T-cell (primary cell): ENCODE results near the gene NRG3. TPM values are rescaled to one million over a fixed set of nuclear protein-coding genes. Genes with fewer than 3 reads are reported as not detected.

Experiments
- ATAC-seq, 4 experiments: fragments of 200-7000 bp in 3 of 4; fragments of 150-1000 bp in 1 of 4; cut with Tn5 transposase; replicated peaks in 1 of 4; 1 replicate in 3 of 4; 2 replicates in 1 of 4; pipeline ENCODE4 v1.10.0; 2021; ENCODE audit warnings: moderate library complexity in 3 of 4, mild to moderate bottlenecking in 2 of 4, moderate number of reproducible peaks in 1 of 4
- CTCF ChIA-PET, 2 donors: fragments of 300-600 bp; sonication (Branson Sonifier 250); formaldehyde crosslinking; loops; one replicate each; lab custom pipeline; 2022; ENCODE audit warnings: antibody characterized with exemption in 2 of 2; lab: Charles Lee
- POLR2A ChIA-PET, 2 donors: fragments of 300-600 bp; sonication (Branson Sonifier 250); formaldehyde crosslinking; loops; one replicate each; lab custom pipeline; 2022; ENCODE audit warnings: antibody characterized with exemption in 2 of 2; lab: Charles Lee
- DNase-seq, 35 experiments: peaks; one replicate each; pipeline versions ENCODE4 v3.0.0 to v3.0.0-alpha.2; 2013 to 2023
- H3K27ac ChIP-seq: one replicate; pipeline ENCODE4 v1.5.1; 2013; ENCODE audit warnings: low read length
- H3K27me3 ChIP-seq, 2 experiments: replicated peaks in 1 of 2; 1 replicate in 1 of 2; 2 replicates in 1 of 2; pipeline versions ENCODE4 v1.6.1 to v1.7.0; 2013; ENCODE audit warnings: low read length in 1 of 2, mixed read lengths in 1 of 2; ENCODE audit not compliant: control insufficient read depth in 2 of 2, insufficient read depth in 2 of 2; ENCODE audit errors: extremely low read depth in 1 of 2
- H3K36me3 ChIP-seq, 2 donors: 1 replicate in 1 of 2; 2 replicates in 1 of 2; pipeline versions ENCODE4 v1.6.1 to v1.7.0; 2013; ENCODE audit warnings: low read length in 1 of 2; ENCODE audit not compliant: control insufficient read depth in 2 of 2, insufficient read depth in 1 of 2; ENCODE audit errors: extremely low read depth in 1 of 2
- H3K4me1 ChIP-seq, 2 experiments: 1 replicate in 1 of 2; 2 replicates in 1 of 2; pipeline versions ENCODE4 v1.6.1 to v1.7.0; 2013; ENCODE audit warnings: low read length in 2 of 2, mixed read lengths in 1 of 2; ENCODE audit not compliant: insufficient read depth in 2 of 2, control insufficient read depth in 1 of 2; ENCODE audit errors: extremely low read depth in 1 of 2
- H3K4me3 ChIP-seq, 2 donors: 1 replicate in 1 of 2; 2 replicates in 1 of 2; pipeline versions ENCODE4 v1.5.1 to v1.7.0; 2013; ENCODE audit warnings: mild to moderate bottlenecking in 2 of 2, low read length in 1 of 2, moderate library complexity in 1 of 2; ENCODE audit not compliant: control insufficient read depth in 1 of 2; ENCODE audit errors: extremely low read depth in 1 of 2
- H3K9me3 ChIP-seq: 2 replicates; pipeline ENCODE4 v1.7.0; 2013
- H3K27ac Mint-ChIP-seq, 2 donors: one replicate each; pipeline ENCODE4 v1.8.0; 2020 to 2021; ENCODE audit warnings: mild to moderate bottlenecking in 2 of 2, mixed read lengths in 2 of 2
- H3K27me3 Mint-ChIP-seq, 2 donors: one replicate each; pipeline ENCODE4 v1.8.0; 2021 to 2022; ENCODE audit warnings: mixed read lengths in 2 of 2
- H3K36me3 Mint-ChIP-seq: one replicate; pipeline ENCODE4 v1.8.0; 2021; ENCODE audit warnings: mixed read lengths
- H3K4me1 Mint-ChIP-seq, 3 donors: one replicate each; pipeline ENCODE4 v1.8.0; 2020 to 2022; ENCODE audit warnings: mixed read lengths in 3 of 3, mild to moderate bottlenecking in 1 of 3
- H3K4me3 Mint-ChIP-seq, 3 donors: one replicate each; pipeline ENCODE4 v1.8.0; 2020 to 2022; ENCODE audit warnings: mild to moderate bottlenecking in 3 of 3, mixed read lengths in 3 of 3, moderate library complexity in 3 of 3
- H3K9me3 Mint-ChIP-seq, 3 donors: one replicate each; pipeline ENCODE4 v1.8.0; 2020 to 2022; ENCODE audit warnings: mixed read lengths in 3 of 3
- WGBS: methylation state at CpG from one replicate; pipeline ENCODE4 v1.1.5; 2013; ENCODE audit warnings: missing lambda C conversion rate; ENCODE audit not compliant: insufficient coverage; 5-methylcytosine and 5-hydroxymethylcytosine counted together
- total RNA-seq, 35 experiments: library from RNA in 6 of 35; stranded (reverse) in 6 of 35; fragments of 120-200 nt in 1 of 35; gene quantifications; one replicate each; pipeline versions ENCODE4 v1.2.1 to v1.2.4 and lab custom pipeline; 2013 to 2026

Gene NRG3
- total RNA-seq, 5 donors from 2014 or later (not counting 1 experiment from before 2014, with no cell fraction given): 0.12 TPM; not detected in 4

- WGBS: 40% methylated on average over 2 of the region's 2 CpGs
- POLR2A ChIA-PET: no interaction called here
- H3K27me3 Mint-ChIP-seq: no peaks in the 10 kb centered on the region
Measured at GRCh38 chr10:82378146-82378545, 503.2 kb downstream of the NRG3 start.

DNA sequence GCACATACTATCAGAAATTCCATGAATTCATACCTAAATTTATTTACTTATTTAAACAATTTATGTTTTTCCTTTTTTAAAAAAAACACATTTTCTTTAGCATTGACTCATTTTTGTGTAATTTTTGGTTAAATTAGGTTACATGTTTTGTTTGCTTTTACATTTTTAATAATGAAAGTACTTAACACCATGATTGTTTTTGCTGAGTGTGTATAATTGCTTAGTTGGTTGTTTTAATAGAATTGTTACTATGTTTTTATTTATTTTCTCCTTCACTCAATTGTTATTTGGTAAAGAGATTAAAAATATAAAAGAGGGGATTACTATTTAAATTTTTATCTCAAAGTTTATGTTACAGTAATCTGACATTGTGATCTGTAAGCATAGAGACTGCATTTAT, 508.4 kb downstream of the NRG3 start:
- Mint-ChIP-seq H3K4me1 (no peaks in the 10 kb centered on the region), H3K36me3 (no peaks in the 10 kb centered on the region), H3K27ac (no peak overlapping the region), H3K4me3 (no peak overlapping the region), H3K9me3 (peaks cover 0 to 20% (median 6%) of the 10 kb centered on the region in 3 donors), H3K27me3 (no peaks in the 10 kb centered on the region)
- POLR2A ChIA-PET: no interaction called here
- H3K27ac ChIP-seq: no peak overlapping the region
- H3K9me3 ChIP-seq: no peaks in the 10 kb centered on the region
- H3K4me3 ChIP-seq: no peak overlapping the region
- DNase-seq (no peak), ATAC-seq (no peak)
- no peaks in the 10 kb centered on the region for H3K36me3 ChIP-seq
- H3K27me3 ChIP-seq: no peaks in the 10 kb centered on the region
- no peaks in the 10 kb centered on the region for H3K4me1 ChIP-seq
- CTCF ChIA-PET: no interaction called here

More at GRCh38 chr10:82378146-82378545, 503.2 kb downstream of the NRG3 start:
- Histone ChIP-seq H3K4me1 (no peaks in the 10 kb centered on the region), H3K36me3 (no peaks in the 10 kb centered on the region), H3K27me3 (no peaks in the 10 kb centered on the region), H3K4me3 (no peak overlapping the region), H3K27ac (no peak overlapping the region), H3K9me3 (no peaks in the 10 kb centered on the region)
- no peak overlapping the region for H3K4me3 Mint-ChIP-seq
- no peak for DNase-seq
- H3K36me3 Mint-ChIP-seq: no peaks in the 10 kb centered on the region
- no peaks in the 10 kb centered on the region for H3K4me1 Mint-ChIP-seq
- H3K9me3 Mint-ChIP-seq: peaks cover 5 to 13% (median 5%) of the 10 kb centered on the region in 3 donors
- no peak for ATAC-seq
- CTCF ChIA-PET: no interaction called here
- no peak overlapping the region for H3K27ac Mint-ChIP-seq

DNA sequence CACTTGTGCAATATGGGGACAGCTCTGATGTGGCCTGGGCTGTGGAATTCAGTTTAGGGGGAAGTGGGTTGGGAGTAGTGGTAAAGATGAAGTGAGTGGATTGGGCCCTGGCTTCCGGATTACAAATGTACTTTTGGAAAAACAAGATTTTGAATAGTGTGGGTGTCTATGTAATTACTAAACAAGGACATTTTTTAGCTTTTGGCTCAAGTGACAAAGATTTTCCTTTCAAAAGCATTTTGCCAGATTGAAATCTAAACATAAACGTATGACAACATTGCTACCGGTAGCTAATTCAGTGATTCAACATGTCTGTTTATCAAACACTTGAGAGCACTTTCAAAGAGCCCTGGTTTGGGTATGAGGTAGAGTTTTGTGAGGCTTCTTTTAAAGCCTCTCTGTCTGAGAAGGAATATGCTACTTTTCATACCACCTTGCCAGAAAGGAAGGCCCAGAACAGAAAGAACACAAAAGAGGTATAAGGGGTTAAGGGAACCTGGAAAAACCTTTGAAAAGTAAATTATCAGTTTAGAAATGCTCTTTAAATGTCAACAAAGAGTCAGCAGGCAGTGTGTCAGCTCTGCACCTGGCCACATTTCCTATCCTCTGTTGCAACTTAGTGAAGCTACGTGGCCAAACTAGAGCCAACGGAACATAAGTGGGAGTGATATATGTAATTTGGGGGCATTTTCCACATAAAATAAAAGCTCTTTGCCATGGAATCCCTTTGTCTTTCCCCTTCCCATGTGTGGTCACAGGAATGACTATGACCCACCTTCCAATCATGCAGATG, 516.1 kb downstream of the NRG3 start:
- Mint-ChIP-seq H3K36me3 (no peaks in the 10 kb centered on the region), H3K27me3 (no peaks in the 10 kb centered on the region), H3K9me3 (peaks cover 0 to 11% (median 4%) of the 10 kb centered on the region in 3 donors), H3K4me3 (no peak overlapping the region), H3K4me1 (no peaks in the 10 kb centered on the region), H3K27ac (no peak overlapping the region)
- H3K4me3 ChIP-seq: no peak overlapping the region
- H3K9me3 ChIP-seq: no peaks in the 10 kb centered on the region
- H3K36me3 ChIP-seq: no peaks in the 10 kb centered on the region
- no peaks in the 10 kb centered on the region for H3K27me3 ChIP-seq
- H3K27ac ChIP-seq: no peak overlapping the region
- ChIA-PET CTCF (interaction anchor here in 1 of 2 donors (0.5 kb wide), 1 partner anchor 357 kb away, joined by 3 read pairs; no protein-coding TSS in a partner anchor), POLR2A (no interaction called here)
- H3K4me1 ChIP-seq: no peaks in the 10 kb centered on the region
- ATAC-seq (no peak), DNase-seq (no peak)
- 74% methylated on average over 3 of the region's 5 CpGs for WGBS

DNA sequence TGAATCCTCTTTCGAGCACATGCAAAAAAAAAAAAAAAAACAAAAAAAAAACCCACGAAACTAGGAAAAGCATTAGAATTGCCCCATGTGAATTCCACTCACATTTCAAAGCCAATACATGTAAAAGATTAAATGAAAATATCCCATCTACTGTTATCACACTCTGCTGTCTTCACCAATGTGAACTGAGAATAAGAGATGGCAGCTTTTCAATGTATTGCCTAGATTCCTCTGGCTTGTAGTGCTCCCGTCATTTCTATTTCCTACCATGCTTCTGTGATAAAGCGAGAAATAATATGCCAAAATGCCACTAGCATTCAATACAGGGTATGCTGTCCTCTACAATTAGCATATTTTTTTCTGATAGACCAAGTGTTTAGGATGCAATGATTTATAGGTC, 517.0 kb downstream of the NRG3 start:
- Mint-ChIP-seq H3K36me3 (no peaks in the 10 kb centered on the region), H3K27ac (no peak overlapping the region), H3K4me1 (no peaks in the 10 kb centered on the region), H3K27me3 (no peaks in the 10 kb centered on the region), H3K4me3 (no peak overlapping the region), H3K9me3 (peaks cover 0 to 15% (median 9%) of the 10 kb centered on the region in 3 donors)
- Histone ChIP-seq H3K27me3 (no peaks in the 10 kb centered on the region), H3K4me1 (no peaks in the 10 kb centered on the region), H3K27ac (no peak overlapping the region), H3K4me3 (no peak overlapping the region), H3K36me3 (no peaks in the 10 kb centered on the region), H3K9me3 (no peaks in the 10 kb centered on the region)
- WGBS: 86% methylated on average over 1 of the region's 4 CpGs
- ATAC-seq (no peak), DNase-seq (no peak)
- POLR2A ChIA-PET: no interaction called here
- CTCF ChIA-PET: interaction anchor here in 1 of 2 donors (0.5 kb wide), 1 partner anchor 358 kb away, joined by 3 read pairs; no protein-coding TSS in a partner anchor

DNA sequence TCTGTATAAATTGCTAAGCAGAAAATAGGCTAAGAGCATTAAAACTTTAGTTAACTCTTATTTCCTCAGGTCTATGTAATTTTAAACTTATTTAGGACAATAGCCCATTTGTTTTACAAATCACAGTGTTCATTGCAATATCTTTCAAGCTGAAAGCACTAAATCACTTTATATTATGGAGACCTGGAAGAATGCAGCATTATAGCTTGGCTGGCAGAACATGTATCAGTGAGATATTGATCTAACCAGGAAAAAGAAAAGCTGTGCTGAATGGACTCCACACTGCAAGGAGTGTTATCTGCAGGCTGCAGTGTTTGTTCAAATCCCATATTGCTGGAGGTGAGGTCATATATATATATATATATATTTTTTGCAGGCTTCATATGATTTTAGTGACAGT, 517.5 kb downstream of the NRG3 start:
- Histone ChIP-seq H3K4me1 (no peaks in the 10 kb centered on the region), H3K36me3 (no peaks in the 10 kb centered on the region), H3K4me3 (no peak overlapping the region), H3K27me3 (no peaks in the 10 kb centered on the region), H3K27ac (no peak overlapping the region), H3K9me3 (no peaks in the 10 kb centered on the region)
- no peaks in the 10 kb centered on the region for H3K27me3 Mint-ChIP-seq
- DNase-seq (no peak), ATAC-seq (no peak)
- H3K27ac Mint-ChIP-seq: no peak overlapping the region
- ChIA-PET POLR2A (no interaction called here), CTCF (no interaction called here)
- H3K4me1 Mint-ChIP-seq: no peaks in the 10 kb centered on the region
- H3K36me3 Mint-ChIP-seq: no peaks in the 10 kb centered on the region
- H3K4me3 Mint-ChIP-seq: no peak overlapping the region
- peaks cover 0 to 11% (median 11%) of the 10 kb centered on the region in 3 donors for H3K9me3 Mint-ChIP-seq

GRCh38 chr10:82394122-82394521, 519.1 kb downstream of the NRG3 start:
- H3K4me1 ChIP-seq: no peaks in the 10 kb centered on the region
- Mint-ChIP-seq H3K36me3 (no peaks in the 10 kb centered on the region), H3K4me1 (no peaks in the 10 kb centered on the region), H3K27ac (no peak overlapping the region), H3K4me3 (no peak overlapping the region), H3K9me3 (peaks cover 0 to 11% (median 11%) of the 10 kb centered on the region in 3 donors), H3K27me3 (no peaks in the 10 kb centered on the region)
- H3K36me3 ChIP-seq: no peaks in the 10 kb centered on the region
- no peak overlapping the region for H3K4me3 ChIP-seq
- CTCF ChIA-PET: no interaction called here
- H3K9me3 ChIP-seq: no peaks in the 10 kb centered on the region
- POLR2A ChIA-PET: no interaction called here
- no peaks in the 10 kb centered on the region for H3K27me3 ChIP-seq
- WGBS: 43% methylated on average over 1 of the region's 5 CpGs
- DNase-seq (no peak), ATAC-seq (no peak)
- no peak overlapping the region for H3K27ac ChIP-seq
